ENCODE results near the gene CCSER1. TPM values are rescaled to one million over a fixed set of nuclear protein-coding genes. Genes with fewer than 3 reads are reported as not detected.

CCSER1 gene
- total and polyA plus RNA-seq, 4 donors, result 0.18 to 2.3 (median 1.2) TPM

DNA sequence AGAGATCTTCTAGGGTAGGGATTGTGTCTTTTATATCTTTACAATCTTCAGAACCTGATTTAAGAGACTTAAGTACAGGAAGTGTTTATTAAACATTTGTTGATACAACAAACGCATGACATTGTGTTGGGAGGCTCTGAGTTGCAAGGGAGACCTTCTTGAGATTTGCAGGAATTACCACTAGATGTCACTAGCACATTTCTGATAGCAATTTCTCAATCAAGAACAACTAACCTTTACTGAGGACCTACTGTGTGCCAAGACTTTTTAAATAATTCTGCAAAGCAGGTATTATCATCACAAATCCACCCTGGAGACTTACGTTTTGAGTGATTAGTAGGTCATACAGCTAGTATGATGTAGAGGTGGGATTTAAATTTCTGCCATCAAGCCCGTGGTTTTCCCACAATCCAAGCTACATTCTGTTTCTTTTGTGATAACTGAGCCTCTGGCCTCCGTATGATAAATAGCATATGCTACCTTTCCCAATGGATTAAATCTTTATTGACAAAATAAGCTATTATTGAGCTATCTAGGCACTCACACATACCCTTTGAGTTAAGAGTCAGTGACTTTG, 986.0 kb downstream of the CCSER1 start:
- H3K4me1 ChIP-seq (ENCODE audit: control insufficient read depth in 4 of 4, insufficient read depth in 4 of 4, low read length in 3 of 4), result no peaks in the 10 kb centered on the region
- no peak overlapping the region for H3K9ac ChIP-seq (ENCODE audit: low read depth in 1 of 2, low read length in 2 of 2)
- DNase-seq (ENCODE audit: low spot score), result no peak
- WGBS, result 46% methylated on average over 4 of the region's 4 CpGs
- no peak overlapping the region for H3K4me3 ChIP-seq (ENCODE audit: low read depth in 1 of 3, low read length in 3 of 3)
- TF ChIP-seq FOXA2 (IDR thresholded peaks at IDR 0.05) (no peak), HNF4A (conservative IDR thresholded peaks at IDR 0.05) (no peak), EGR1 (IDR thresholded peaks at IDR 0.05; ENCODE audit: low read depth in 2 of 2) (no peak), TAF1 (conservative IDR thresholded peaks at IDR 0.05) (no peak), RAD21 (IDR thresholded peaks at IDR 0.05) (peak; percentile 70 to 74), RXRA (IDR thresholded peaks at IDR 0.05) (no peak)
- TF ChIP-seq, protein P1, sequence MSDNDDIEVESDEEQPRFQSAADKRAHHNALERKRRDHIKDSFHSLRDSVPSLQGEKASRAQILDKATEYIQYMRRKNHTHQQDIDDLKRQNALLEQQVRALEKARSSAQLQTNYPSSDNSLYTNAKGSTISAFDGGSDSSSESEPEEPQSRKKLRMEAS (IDR thresholded peaks at IDR 0.05), result no peak
- TF ChIP-seq, protein P2, sequence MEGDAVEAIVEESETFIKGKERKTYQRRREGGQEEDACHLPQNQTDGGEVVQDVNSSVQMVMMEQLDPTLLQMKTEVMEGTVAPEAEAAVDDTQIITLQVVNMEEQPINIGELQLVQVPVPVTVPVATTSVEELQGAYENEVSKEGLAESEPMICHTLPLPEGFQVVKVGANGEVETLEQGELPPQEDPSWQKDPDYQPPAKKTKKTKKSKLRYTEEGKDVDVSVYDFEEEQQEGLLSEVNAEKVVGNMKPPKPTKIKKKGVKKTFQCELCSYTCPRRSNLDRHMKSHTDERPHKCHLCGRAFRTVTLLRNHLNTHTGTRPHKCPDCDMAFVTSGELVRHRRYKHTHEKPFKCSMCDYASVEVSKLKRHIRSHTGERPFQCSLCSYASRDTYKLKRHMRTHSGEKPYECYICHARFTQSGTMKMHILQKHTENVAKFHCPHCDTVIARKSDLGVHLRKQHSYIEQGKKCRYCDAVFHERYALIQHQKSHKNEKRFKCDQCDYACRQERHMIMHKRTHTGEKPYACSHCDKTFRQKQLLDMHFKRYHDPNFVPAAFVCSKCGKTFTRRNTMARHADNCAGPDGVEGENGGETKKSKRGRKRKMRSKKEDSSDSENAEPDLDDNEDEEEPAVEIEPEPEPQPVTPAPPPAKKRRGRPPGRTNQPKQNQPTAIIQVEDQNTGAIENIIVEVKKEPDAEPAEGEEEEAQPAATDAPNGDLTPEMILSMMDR (IDR thresholded peaks at IDR 0.05; ENCODE audit: low read depth, low read length, missing input control), result peak; percentile 39
- TF ChIP-seq, protein P3, sequence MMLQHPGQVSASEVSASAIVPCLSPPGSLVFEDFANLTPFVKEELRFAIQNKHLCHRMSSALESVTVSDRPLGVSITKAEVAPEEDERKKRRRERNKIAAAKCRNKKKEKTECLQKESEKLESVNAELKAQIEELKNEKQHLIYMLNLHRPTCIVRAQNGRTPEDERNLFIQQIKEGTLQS (IDR thresholded peaks at IDR 0.05), result no peak
- TF ChIP-seq, protein P4, sequence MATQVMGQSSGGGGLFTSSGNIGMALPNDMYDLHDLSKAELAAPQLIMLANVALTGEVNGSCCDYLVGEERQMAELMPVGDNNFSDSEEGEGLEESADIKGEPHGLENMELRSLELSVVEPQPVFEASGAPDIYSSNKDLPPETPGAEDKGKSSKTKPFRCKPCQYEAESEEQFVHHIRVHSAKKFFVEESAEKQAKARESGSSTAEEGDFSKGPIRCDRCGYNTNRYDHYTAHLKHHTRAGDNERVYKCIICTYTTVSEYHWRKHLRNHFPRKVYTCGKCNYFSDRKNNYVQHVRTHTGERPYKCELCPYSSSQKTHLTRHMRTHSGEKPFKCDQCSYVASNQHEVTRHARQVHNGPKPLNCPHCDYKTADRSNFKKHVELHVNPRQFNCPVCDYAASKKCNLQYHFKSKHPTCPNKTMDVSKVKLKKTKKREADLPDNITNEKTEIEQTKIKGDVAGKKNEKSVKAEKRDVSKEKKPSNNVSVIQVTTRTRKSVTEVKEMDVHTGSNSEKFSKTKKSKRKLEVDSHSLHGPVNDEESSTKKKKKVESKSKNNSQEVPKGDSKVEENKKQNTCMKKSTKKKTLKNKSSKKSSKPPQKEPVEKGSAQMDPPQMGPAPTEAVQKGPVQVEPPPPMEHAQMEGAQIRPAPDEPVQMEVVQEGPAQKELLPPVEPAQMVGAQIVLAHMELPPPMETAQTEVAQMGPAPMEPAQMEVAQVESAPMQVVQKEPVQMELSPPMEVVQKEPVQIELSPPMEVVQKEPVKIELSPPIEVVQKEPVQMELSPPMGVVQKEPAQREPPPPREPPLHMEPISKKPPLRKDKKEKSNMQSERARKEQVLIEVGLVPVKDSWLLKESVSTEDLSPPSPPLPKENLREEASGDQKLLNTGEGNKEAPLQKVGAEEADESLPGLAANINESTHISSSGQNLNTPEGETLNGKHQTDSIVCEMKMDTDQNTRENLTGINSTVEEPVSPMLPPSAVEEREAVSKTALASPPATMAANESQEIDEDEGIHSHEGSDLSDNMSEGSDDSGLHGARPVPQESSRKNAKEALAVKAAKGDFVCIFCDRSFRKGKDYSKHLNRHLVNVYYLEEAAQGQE (IDR thresholded peaks at IDR 0.05), result no peak
- no peaks in the 10 kb centered on the region for H3K36me3 ChIP-seq (ENCODE audit: control insufficient read depth in 4 of 4, insufficient read depth in 3 of 4, low read depth in 1 of 4, low read length in 3 of 4)
- no peaks in the 10 kb centered on the region for H3K9me3 ChIP-seq (ENCODE audit: control insufficient read depth in 4 of 4, low read length in 3 of 4)
- no peaks in the 10 kb centered on the region for H3K27me3 ChIP-seq (ENCODE audit: control insufficient read depth in 4 of 4, insufficient read depth in 4 of 4, low read length in 3 of 4)
- H3K27ac ChIP-seq (ENCODE audit: low read depth in 1 of 2, low read length in 2 of 2), result no peak overlapping the region

DNA sequence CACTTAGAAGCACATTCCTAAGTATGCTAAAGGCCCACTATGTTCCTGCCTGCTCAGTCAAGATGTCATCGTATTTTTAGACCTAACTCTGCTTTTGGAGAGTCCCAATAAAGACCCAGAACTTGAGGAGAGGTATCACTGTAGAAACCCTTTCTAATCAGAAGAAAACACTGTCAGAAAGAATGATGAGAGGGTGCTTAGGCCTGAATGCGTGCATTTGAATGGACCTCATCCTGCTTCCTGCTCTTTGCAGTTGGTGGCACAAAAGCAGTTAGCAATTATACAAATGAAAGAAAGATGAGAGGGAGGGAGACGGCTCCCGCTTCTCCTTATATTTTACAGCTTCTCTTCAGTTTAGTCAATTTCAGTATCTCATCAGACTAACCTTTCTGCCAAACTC, 987.2 kb downstream of the CCSER1 start:
- 82% methylated on average over 4 of the region's 4 CpGs for WGBS
- Histone ChIP-seq H3K9ac (ENCODE audit: low read depth in 1 of 2, low read length in 2 of 2) (no peak overlapping the region), H3K9me3 (ENCODE audit: control insufficient read depth in 4 of 4, low read length in 3 of 4) (no peaks in the 10 kb centered on the region)
- TF ChIP-seq HNF4G (IDR thresholded peaks at IDR 0.05), result no peak
- no peak for TF ChIP-seq EGR1 (IDR thresholded peaks at IDR 0.05; ENCODE audit: low read depth in 2 of 2)
- TF ChIP-seq YY1 (IDR thresholded peaks at IDR 0.05), result no peak
- TF ChIP-seq RXRA (IDR thresholded peaks at IDR 0.05), result no peak
- TF ChIP-seq, protein P5, sequence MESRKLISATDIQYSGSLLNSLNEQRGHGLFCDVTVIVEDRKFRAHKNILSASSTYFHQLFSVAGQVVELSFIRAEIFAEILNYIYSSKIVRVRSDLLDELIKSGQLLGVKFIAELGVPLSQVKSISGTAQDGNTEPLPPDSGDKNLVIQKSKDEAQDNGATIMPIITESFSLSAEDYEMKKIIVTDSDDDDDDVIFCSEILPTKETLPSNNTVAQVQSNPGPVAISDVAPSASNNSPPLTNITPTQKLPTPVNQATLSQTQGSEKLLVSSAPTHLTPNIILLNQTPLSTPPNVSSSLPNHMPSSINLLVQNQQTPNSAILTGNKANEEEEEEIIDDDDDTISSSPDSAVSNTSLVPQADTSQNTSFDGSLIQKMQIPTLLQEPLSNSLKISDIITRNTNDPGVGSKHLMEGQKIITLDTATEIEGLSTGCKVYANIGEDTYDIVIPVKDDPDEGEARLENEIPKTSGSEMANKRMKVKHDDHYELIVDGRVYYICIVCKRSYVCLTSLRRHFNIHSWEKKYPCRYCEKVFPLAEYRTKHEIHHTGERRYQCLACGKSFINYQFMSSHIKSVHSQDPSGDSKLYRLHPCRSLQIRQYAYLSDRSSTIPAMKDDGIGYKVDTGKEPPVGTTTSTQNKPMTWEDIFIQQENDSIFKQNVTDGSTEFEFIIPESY (IDR thresholded peaks at IDR 0.05), result no peak
- TF ChIP-seq FOXA1 (IDR thresholded peaks at IDR 0.05), result no peak
- TF ChIP-seq RAD21 (IDR thresholded peaks at IDR 0.05), result no peak
- no peak for TF ChIP-seq SP1 (IDR thresholded peaks at IDR 0.05)
- no peak for TF ChIP-seq TAF1 (conservative IDR thresholded peaks at IDR 0.05)
- no peak for TF ChIP-seq NR2F2 (IDR thresholded peaks at IDR 0.05)
- TF ChIP-seq, protein P2 (IDR thresholded peaks at IDR 0.05; ENCODE audit: low read depth, low read length, missing input control), result no peak
- no peak for TF ChIP-seq FOXA2 (IDR thresholded peaks at IDR 0.05)
- TF ChIP-seq, protein P1 (IDR thresholded peaks at IDR 0.05), result no peak
- TF ChIP-seq, protein P3 (IDR thresholded peaks at IDR 0.05), result no peak
- no peak for TF ChIP-seq HNF4A (conservative IDR thresholded peaks at IDR 0.05)

More for the DNA sequence above, 987.2 kb downstream of the CCSER1 start:
- DNase-seq (ENCODE audit: low spot score), result no peak
- Histone ChIP-seq H3K36me3 (ENCODE audit: control insufficient read depth in 4 of 4, insufficient read depth in 3 of 4, low read depth in 1 of 4, low read length in 3 of 4) (no peaks in the 10 kb centered on the region), H3K4me1 (ENCODE audit: control insufficient read depth in 4 of 4, insufficient read depth in 4 of 4, low read length in 3 of 4) (no peaks in the 10 kb centered on the region), H3K4me3 (ENCODE audit: low read depth in 1 of 3, low read length in 3 of 3) (no peak overlapping the region), H3K27ac (ENCODE audit: low read depth in 1 of 2, low read length in 2 of 2) (no peak overlapping the region), H3K27me3 (ENCODE audit: control insufficient read depth in 4 of 4, insufficient read depth in 4 of 4, low read length in 3 of 4) (no peaks in the 10 kb centered on the region)

Measured in liver (tissue), 9 donors.